ENCODE measurements around the gene YTHDC1.

The YTHDC1 gene

DNA sequence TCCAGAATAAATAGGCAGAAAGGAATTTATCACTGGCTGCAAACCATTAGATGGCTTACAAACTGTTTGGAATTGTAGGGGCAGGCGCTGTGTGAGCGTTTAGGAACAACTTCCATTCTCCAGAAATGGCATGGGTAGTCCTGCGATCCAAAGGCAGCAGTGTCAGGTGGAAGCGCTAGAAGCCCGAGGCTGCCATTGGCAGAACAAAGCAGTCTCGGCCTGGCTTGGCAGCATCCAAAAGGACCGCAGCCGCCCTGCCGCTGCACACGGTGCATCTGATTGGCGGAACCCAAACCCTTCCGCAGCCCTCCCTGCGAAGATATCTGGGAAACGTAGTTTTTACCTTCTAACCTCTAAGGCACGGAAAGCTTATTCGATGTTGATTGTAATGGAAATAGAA lies 23.6 kb upstream of the YTHDC1 start (continued):
- TF ChIP-seq, protein P1, sequence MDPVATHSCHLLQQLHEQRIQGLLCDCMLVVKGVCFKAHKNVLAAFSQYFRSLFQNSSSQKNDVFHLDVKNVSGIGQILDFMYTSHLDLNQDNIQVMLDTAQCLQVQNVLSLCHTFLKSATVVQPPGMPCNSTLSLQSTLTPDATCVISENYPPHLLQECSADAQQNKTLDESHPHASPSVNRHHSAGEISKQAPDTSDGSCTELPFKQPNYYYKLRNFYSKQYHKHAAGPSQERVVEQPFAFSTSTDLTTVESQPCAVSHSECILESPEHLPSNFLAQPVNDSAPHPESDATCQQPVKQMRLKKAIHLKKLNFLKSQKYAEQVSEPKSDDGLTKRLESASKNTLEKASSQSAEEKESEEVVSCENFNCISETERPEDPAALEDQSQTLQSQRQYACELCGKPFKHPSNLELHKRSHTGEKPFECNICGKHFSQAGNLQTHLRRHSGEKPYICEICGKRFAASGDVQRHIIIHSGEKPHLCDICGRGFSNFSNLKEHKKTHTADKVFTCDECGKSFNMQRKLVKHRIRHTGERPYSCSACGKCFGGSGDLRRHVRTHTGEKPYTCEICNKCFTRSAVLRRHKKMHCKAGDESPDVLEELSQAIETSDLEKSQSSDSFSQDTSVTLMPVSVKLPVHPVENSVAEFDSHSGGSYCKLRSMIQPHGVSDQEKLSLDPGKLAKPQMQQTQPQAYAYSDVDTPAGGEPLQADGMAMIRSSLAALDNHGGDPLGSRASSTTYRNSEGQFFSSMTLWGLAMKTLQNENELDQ (tag by site-specific recombination; IDR thresholded peaks at IDR 0.05; ENCODE audit: low read depth) = no peak
- TF ChIP-seq, protein P2, sequence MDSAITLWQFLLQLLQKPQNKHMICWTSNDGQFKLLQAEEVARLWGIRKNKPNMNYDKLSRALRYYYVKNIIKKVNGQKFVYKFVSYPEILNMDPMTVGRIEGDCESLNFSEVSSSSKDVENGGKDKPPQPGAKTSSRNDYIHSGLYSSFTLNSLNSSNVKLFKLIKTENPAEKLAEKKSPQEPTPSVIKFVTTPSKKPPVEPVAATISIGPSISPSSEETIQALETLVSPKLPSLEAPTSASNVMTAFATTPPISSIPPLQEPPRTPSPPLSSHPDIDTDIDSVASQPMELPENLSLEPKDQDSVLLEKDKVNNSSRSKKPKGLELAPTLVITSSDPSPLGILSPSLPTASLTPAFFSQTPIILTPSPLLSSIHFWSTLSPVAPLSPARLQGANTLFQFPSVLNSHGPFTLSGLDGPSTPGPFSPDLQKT (IDR thresholded peaks at IDR 0.05; ENCODE audit: borderline replicate concordance, low read depth, low read length) = no peak

DNA sequence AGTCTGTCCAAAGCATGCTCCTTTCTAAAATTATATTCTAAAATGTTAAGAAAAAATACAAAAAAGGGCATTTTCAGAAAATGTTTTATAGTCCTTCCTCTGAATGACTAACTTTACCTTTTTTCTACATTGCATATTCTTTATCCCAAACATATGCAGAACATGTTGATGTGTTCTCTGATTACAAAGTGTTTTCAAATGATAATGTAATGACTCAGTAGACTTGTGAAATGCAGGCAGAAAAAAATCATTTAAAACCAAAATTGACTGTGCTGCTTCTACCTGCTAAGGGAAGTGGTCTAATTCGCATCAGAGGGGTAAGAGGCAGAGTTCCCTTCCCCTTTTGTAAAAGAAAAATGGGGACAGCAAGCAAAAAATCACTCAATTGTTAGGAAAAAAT lies 22.7 kb upstream of the YTHDC1 start:
- CTCF ChIA-PET = no interaction called here
- Histone ChIP-seq H3K4me1 (ENCODE audit: control insufficient read depth, insufficient read depth, low read length) (no peaks in the 10 kb centered on the region), H3K9me3 (ENCODE audit: control insufficient read depth, insufficient read depth, low read depth, low read length) (no peaks in the 10 kb centered on the region), H3K36me3 (ENCODE audit: control insufficient read depth in 2 of 2, insufficient read depth in 1 of 2, low read length in 2 of 2) (no peaks in the 10 kb centered on the region), H3K27ac (ENCODE audit: extremely low read depth, low read depth, low read length) (no peak overlapping the region), H3K4me3 (ENCODE audit: low read depth, low read length) (no peak overlapping the region)
- POLR2A ChIA-PET = no interaction called here
- TF ChIP-seq ZNF426 (tag by site-specific recombination; IDR thresholded peaks at IDR 0.05) (no peak), ZNF292 (tag by site-specific recombination; IDR thresholded peaks at IDR 0.05; ENCODE audit: borderline replicate concordance, low read depth) (no peak), ZBTB7A (tag by site-specific recombination; IDR thresholded peaks at IDR 0.05; ENCODE audit: low read depth) (no peak), ZNF549 (tag by site-specific recombination; IDR thresholded peaks at IDR 0.05) (no peak)
- TF ChIP-seq, protein P3, sequence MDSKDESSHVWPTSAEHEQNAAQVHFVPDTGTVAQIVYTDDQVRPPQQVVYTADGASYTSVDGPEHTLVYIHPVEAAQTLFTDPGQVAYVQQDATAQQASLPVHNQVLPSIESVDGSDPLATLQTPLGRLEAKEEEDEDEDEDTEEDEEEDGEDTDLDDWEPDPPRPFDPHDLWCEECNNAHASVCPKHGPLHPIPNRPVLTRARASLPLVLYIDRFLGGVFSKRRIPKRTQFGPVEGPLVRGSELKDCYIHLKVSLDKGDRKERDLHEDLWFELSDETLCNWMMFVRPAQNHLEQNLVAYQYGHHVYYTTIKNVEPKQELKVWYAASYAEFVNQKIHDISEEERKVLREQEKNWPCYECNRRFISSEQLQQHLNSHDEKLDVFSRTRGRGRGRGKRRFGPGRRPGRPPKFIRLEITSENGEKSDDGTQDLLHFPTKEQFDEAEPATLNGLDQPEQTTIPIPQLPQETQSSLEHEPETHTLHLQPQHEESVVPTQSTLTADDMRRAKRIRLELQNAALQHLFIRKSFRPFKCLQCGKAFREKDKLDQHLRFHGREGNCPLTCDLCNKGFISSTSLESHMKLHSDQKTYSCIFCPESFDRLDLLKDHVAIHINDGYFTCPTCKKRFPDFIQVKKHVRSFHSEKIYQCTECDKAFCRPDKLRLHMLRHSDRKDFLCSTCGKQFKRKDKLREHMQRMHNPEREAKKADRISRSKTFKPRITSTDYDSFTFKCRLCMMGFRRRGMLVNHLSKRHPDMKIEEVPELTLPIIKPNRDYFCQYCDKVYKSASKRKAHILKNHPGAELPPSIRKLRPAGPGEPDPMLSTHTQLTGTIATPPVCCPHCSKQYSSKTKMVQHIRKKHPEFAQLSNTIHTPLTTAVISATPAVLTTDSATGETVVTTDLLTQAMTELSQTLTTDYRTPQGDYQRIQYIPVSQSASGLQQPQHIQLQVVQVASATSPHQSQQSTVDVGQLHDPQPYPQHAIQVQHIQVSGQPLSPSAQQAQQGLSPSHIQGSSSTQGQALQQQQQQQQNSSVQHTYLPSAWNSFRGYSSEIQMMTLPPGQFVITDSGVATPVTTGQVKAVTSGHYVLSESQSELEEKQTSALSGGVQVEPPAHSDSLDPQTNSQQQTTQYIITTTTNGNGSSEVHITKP (tag by site-specific recombination; IDR thresholded peaks at IDR 0.05) = no peak
- TF ChIP-seq, protein P4, sequence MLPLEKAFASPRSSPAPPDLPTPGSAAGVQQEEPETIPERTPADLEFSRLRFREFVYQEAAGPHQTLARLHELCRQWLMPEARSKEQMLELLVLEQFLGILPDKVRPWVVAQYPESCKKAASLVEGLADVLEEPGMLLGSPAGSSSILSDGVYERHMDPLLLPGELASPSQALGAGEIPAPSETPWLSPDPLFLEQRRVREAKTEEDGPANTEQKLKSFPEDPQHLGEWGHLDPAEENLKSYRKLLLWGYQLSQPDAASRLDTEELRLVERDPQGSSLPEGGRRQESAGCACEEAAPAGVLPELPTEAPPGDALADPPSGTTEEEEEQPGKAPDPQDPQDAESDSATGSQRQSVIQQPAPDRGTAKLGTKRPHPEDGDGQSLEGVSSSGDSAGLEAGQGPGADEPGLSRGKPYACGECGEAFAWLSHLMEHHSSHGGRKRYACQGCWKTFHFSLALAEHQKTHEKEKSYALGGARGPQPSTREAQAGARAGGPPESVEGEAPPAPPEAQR (tag by site-specific recombination; IDR thresholded peaks at IDR 0.05) = no peak
- TF ChIP-seq, protein P5, sequence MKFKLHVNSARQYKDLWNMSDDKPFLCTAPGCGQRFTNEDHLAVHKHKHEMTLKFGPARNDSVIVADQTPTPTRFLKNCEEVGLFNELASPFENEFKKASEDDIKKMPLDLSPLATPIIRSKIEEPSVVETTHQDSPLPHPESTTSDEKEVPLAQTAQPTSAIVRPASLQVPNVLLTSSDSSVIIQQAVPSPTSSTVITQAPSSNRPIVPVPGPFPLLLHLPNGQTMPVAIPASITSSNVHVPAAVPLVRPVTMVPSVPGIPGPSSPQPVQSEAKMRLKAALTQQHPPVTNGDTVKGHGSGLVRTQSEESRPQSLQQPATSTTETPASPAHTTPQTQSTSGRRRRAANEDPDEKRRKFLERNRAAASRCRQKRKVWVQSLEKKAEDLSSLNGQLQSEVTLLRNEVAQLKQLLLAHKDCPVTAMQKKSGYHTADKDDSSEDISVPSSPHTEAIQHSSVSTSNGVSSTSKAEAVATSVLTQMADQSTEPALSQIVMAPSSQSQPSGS (tag by site-specific recombination; IDR thresholded peaks at IDR 0.05; ENCODE audit: low read depth) = no peak

DNA sequence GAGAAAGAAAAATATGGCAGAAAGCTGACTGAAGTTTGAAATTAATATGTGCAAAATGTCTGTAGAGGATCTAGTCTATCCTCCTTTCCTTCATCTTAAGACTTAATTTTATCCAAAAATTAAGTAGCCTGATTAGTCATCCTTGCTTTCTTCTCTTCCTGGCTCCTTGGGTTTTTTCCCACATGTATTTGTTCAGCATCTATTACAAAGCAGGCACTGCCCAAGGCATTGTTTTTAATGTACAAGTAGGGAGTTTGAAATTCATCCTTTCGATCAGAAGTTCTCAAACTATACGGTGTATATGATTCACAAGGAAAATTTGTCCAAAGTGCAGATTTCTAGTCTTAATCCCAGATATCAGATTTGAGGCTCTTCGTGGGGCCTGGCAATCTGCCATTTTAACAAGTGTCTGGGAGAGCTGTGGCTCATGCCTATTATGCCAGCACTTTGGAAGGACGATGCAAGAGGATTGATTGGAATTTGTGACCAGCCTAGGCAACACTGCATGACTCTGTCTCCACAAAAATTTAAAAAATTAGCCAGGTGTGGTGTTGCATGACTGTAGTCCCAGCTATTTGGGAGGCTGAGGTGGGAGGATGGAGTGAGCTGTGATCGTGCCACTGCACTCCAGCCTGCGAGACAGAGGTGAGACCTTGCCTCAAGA lies 19.4 kb upstream of the YTHDC1 start:
- no peak overlapping the region for H3K4me3 ChIP-seq (ENCODE audit: low read depth, low read length)
- H3K4me1 ChIP-seq (ENCODE audit: control insufficient read depth, insufficient read depth, low read length) = no peaks in the 10 kb centered on the region
- H3K36me3 ChIP-seq (ENCODE audit: control insufficient read depth in 2 of 2, insufficient read depth in 1 of 2, low read length in 2 of 2) = no peaks in the 10 kb centered on the region
- no peak overlapping the region for H3K27ac ChIP-seq (ENCODE audit: extremely low read depth, low read depth, low read length)
- ChIA-PET POLR2A (no interaction called here), CTCF (interaction anchor here (1.5 kb wide), 1 partner anchor 97 kb away, joined by 5 read pairs; no protein-coding TSS in a partner anchor)
- no peaks in the 10 kb centered on the region for H3K9me3 ChIP-seq (ENCODE audit: control insufficient read depth, insufficient read depth, low read depth, low read length)
- no peak for TF ChIP-seq ZNF571 (tag by site-specific recombination; IDR thresholded peaks at IDR 0.05)
- no peak for TF ChIP-seq ZNF132 (tag by site-specific recombination; IDR thresholded peaks at IDR 0.05; ENCODE audit: borderline replicate concordance)
- TF ChIP-seq, protein P6, sequence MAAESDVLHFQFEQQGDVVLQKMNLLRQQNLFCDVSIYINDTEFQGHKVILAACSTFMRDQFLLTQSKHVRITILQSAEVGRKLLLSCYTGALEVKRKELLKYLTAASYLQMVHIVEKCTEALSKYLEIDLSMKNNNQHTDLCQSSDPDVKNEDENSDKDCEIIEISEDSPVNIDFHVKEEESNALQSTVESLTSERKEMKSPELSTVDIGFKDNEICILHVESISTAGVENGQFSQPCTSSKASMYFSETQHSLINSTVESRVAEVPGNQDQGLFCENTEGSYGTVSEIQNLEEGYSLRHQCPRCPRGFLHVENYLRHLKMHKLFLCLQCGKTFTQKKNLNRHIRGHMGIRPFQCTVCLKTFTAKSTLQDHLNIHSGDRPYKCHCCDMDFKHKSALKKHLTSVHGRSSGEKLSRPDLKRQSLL (tag by site-specific recombination; IDR thresholded peaks at IDR 0.05) = no peak
- TF ChIP-seq, protein P7, sequence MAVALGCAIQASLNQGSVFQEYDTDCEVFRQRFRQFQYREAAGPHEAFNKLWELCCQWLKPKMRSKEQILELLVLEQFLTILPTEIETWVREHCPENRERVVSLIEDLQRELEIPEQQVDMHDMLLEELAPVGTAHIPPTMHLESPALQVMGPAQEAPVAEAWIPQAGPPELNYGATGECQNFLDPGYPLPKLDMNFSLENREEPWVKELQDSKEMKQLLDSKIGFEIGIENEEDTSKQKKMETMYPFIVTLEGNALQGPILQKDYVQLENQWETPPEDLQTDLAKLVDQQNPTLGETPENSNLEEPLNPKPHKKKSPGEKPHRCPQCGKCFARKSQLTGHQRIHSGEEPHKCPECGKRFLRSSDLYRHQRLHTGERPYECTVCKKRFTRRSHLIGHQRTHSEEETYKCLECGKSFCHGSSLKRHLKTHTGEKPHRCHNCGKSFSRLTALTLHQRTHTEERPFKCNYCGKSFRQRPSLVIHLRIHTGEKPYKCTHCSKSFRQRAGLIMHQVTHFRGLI (tag by site-specific recombination; IDR thresholded peaks at IDR 0.05) = no peak
- no peak for TF ChIP-seq ZNF596 (tag by site-specific recombination; IDR thresholded peaks at IDR 0.05)
- TF ChIP-seq ZNF112 (tag by site-specific recombination; IDR thresholded peaks at IDR 0.05) = no peak
- TF ChIP-seq, protein P2 (IDR thresholded peaks at IDR 0.05; ENCODE audit: borderline replicate concordance, low read depth, low read length) = no peak
- TF ChIP-seq, protein P8, sequence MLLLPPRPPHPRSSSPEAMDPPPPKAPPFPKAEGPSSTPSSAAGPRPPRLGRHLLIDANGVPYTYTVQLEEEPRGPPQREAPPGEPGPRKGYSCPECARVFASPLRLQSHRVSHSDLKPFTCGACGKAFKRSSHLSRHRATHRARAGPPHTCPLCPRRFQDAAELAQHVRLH (tag by site-specific recombination; IDR thresholded peaks at IDR 0.05) = no peak
